HepG2 (cell line): ENCODE results near the gene ANAPC1. TPM values are rescaled to one million over a fixed set of nuclear protein-coding genes. Genes with fewer than 3 reads are reported as not detected.

Experiments used
- ARID2 ChIP-seq: sonication (generic); formaldehyde crosslinking; IDR thresholded peaks from 2 replicates; pipeline ENCODE4 v1.8.1; 2022; ENCODE audit warnings: mild to moderate bottlenecking, missing genetic modification reagents, borderline replicate concordance
- GATAD1 ChIP-seq: IDR thresholded peaks from 2 replicates; pipeline ENCODE4 v1.6.1; 2016; ENCODE audit warnings: missing genetic modification reagents, missing compliant biosample characterization
- KIAA2018 ChIP-seq: sonication (generic); formaldehyde crosslinking; IDR thresholded peaks from 2 replicates; pipeline ENCODE4 v1.5.0; 2020; ENCODE audit warnings: mild to moderate bottlenecking, missing genetic modification reagents, borderline replicate concordance
- MYC ChIP-seq: sonication (generic); formaldehyde crosslinking; IDR thresholded peaks from 2 replicates; pipeline ENCODE4 v1.9.0; 2021; ENCODE audit warnings: missing genetic modification reagents, borderline replicate concordance
- SALL1 ChIP-seq: sonication (generic); formaldehyde crosslinking; IDR thresholded peaks from 2 replicates; pipeline ENCODE4 v1.8.0; 2022; ENCODE audit warnings: mild to moderate bottlenecking, missing genetic modification reagents
- SETDB1 ChIP-seq: sonication (generic); formaldehyde crosslinking; IDR thresholded peaks from 2 replicates; pipeline ENCODE4 v1.5.1; 2020; ENCODE audit warnings: missing genetic modification reagents, mild to moderate bottlenecking, borderline replicate concordance
- SP5 ChIP-seq: IDR thresholded peaks from 2 replicates; pipeline ENCODE4 v1.6.1; 2016; ENCODE audit warnings: low read depth, borderline replicate concordance
- TAF1 ChIP-seq: sonication (generic); formaldehyde crosslinking; IDR thresholded peaks from 2 replicates; pipeline ENCODE4 v1.4.0; 2020; ENCODE audit warnings: missing genetic modification reagents
- YY1 ChIP-seq: IDR thresholded peaks from 2 replicates; pipeline ENCODE4 v1.6.1; 2011; ENCODE audit warnings: low read length, low read depth, moderate library complexity, mild to moderate bottlenecking; ENCODE audit not compliant: insufficient read depth, insufficient replicate concordance
- ZBTB7B ChIP-seq: sonication (generic); formaldehyde crosslinking; IDR thresholded peaks from 2 replicates; pipeline ENCODE4 v1.4.0; 2020; ENCODE audit warnings: missing genetic modification reagents
- ZC3H13 ChIP-seq: sonication (generic); formaldehyde crosslinking; IDR thresholded peaks from 2 replicates; pipeline ENCODE4 v1.8.1; 2023; ENCODE audit warnings: mild to moderate bottlenecking, missing genetic modification reagents, moderate library complexity
- ZFP90 ChIP-seq: sonication (generic); formaldehyde crosslinking; IDR thresholded peaks from 2 replicates; pipeline ENCODE4 v1.8.0; 2022; ENCODE audit warnings: missing genetic modification reagents, mild to moderate bottlenecking, inconsistent platforms, borderline replicate concordance
- ZNF740 ChIP-seq: sonication (generic); formaldehyde crosslinking; IDR thresholded peaks from 2 replicates; pipeline ENCODE4 v1.4.0; 2020; ENCODE audit warnings: missing genetic modification reagents
- ZNF83 ChIP-seq: sonication (generic); formaldehyde crosslinking; IDR thresholded peaks from 2 replicates; pipeline ENCODE4 v1.4.0; 2020; ENCODE audit warnings: missing genetic modification reagents, mild to moderate bottlenecking, borderline replicate concordance
- polyA plus RNA-seq, 8 experiments: library from polyadenylated mRNA; depleted of rRNA in 3 of 8; stranded (reverse) in 7 of 8; unstranded in 1 of 8; fragments of >200 nt; fragmentation: Illumina TruSeq in 4 of 8; extraction: Trizol in 4 of 8; gene quantifications; 2 replicates each; pipeline versions ENCODE4 v1.2.1 to v1.2.3, GENCODE V29; 2011 to 2016; ENCODE audit warnings: low read depth in 4 of 8, missing spikeins in 1 of 8, mixed read lengths in 1 of 8; ENCODE audit not compliant: insufficient read depth in 1 of 8
- total RNA-seq, 5 experiments: library from RNA; depleted of rRNA; stranded (reverse); fragments of >200 nt; fragmentation: Illumina TruSeq; extraction: Trizol; gene quantifications; 2 replicates each; pipeline ENCODE4 v1.2.3, GENCODE V29; 2016; ENCODE audit warnings: low read depth in 1 of 5
- TF ChIP-seq, protein P1 (sequence below): IDR thresholded peaks from 2 replicates; pipeline ENCODE4 v1.6.1; 2016
- TF ChIP-seq, protein P2 (sequence below): sonication (generic); formaldehyde crosslinking; IDR thresholded peaks from 2 replicates; pipeline ENCODE4 v1.5.0; 2020; ENCODE audit warnings: mild to moderate bottlenecking, missing genetic modification reagents

Gene ANAPC1
- total and polyA plus RNA-seq, 2 of the 13 experiments (the other 11 are each of a cell fraction or from before 2014, with no cell fraction given): 50.0 to 89.7 TPM

- TF ChIP-seq SETDB1 (CRISPR knock-in tag) (0 out of 2 replicates have a peak, but pooled peaks have one; percentile 35), TAF1 (CRISPR knock-in tag) (peak; percentile 52), SP5 (CRISPR knock-in tag) (no peak), MYC (CRISPR knock-in tag) (peak; percentile 58), SALL1 (peak; percentile 44), ZNF740 (CRISPR knock-in tag) (peak; percentile 55; the same call in 1 of the 2 replicates), ZC3H13 (CRISPR knock-in tag) (peak; percentile 86; the same call in 1 of the 2 replicates), ZBTB7B (0 out of 2 replicates have a peak, but pooled peaks have one; percentile 61), YY1 (no peak), ARID2 (CRISPR knock-in tag) (peak; percentile 46; the same call in 1 of the 2 replicates), GATAD1 (CRISPR knock-in tag) (peak; percentile 22; the same call in 1 of the 2 replicates), KIAA2018 (no peak), ZFP90 (CRISPR knock-in tag) (no peak; the same call in 1 of the 2 replicates), ZNF83 (CRISPR knock-in tag) (no peak)
- TF ChIP-seq, protein P1, sequence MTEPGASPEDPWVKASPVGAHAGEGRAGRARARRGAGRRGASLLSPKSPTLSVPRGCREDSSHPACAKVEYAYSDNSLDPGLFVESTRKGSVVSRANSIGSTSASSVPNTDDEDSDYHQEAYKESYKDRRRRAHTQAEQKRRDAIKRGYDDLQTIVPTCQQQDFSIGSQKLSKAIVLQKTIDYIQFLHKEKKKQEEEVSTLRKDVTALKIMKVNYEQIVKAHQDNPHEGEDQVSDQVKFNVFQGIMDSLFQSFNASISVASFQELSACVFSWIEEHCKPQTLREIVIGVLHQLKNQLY (CRISPR knock-in tag): 0 out of 2 replicates have a peak, but pooled peaks have one; percentile 29
- TF ChIP-seq, protein P2, sequence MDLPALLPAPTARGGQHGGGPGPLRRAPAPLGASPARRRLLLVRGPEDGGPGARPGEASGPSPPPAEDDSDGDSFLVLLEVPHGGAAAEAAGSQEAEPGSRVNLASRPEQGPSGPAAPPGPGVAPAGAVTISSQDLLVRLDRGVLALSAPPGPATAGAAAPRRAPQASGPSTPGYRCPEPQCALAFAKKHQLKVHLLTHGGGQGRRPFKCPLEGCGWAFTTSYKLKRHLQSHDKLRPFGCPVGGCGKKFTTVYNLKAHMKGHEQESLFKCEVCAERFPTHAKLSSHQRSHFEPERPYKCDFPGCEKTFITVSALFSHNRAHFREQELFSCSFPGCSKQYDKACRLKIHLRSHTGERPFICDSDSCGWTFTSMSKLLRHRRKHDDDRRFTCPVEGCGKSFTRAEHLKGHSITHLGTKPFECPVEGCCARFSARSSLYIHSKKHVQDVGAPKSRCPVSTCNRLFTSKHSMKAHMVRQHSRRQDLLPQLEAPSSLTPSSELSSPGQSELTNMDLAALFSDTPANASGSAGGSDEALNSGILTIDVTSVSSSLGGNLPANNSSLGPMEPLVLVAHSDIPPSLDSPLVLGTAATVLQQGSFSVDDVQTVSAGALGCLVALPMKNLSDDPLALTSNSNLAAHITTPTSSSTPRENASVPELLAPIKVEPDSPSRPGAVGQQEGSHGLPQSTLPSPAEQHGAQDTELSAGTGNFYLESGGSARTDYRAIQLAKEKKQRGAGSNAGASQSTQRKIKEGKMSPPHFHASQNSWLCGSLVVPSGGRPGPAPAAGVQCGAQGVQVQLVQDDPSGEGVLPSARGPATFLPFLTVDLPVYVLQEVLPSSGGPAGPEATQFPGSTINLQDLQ (CRISPR knock-in tag): no peak; the same call in 1 of the 2 replicates
These were observed 14.9 kb upstream of the ANAPC1 start (continued) for GRCh38 chr2:111898703-111899514.
